Pancreas (tissue), 10 donors: ENCODE data around the gene FALEC. TPM values are rescaled to one million over a fixed set of nuclear protein-coding genes. Genes with fewer than 3 reads are reported as not detected.
"Not testable (repeated sequence)": the region's sequence is repeated elsewhere in the genome, so short reads cannot be mapped to it uniquely, and the experiment has no call there.

Experiments used
- ATAC-seq, 4 donors: fragments of 200-7000 bp; cut with Tn5 transposase; one replicate each; pipeline versions ENCODE4 v1.8.0 to v1.9.1; 2020; ENCODE audit warnings: mild to moderate bottlenecking in 4 of 4, moderate library complexity in 4 of 4
- DNase-seq, 6 donors: peaks; one replicate each; pipeline ENCODE4 v3.0.0-alpha.2; 2020
- FAIRE-seq: peaks from 2 replicates; lab custom pipeline; 2012; peaks lifted over from hg19 to GRCh38; lab: Jason Lieb, UNC
- H3K27ac ChIP-seq, 4 donors: fragments of 200-600 bp; sonication (generic); 1 replicate in 3 of 4; 2 replicates in 1 of 4; pipeline versions ENCODE4 v1.5.0 to v1.8.0; 2020
- H3K27me3 ChIP-seq, 4 donors: fragments of 200-600 bp; one replicate each; pipeline ENCODE4 v1.8.0; 2021
- H3K36me3 ChIP-seq, 3 donors: fragments of 200-600 bp; sonication (generic) in 1 of 3; one replicate each; pipeline versions ENCODE4 v1.5.0 to v1.8.0; 2020 to 2021
- H3K4me1 ChIP-seq, 3 donors: fragments of 200-600 bp; one replicate each; pipeline ENCODE4 v1.8.0; 2021
- H3K4me3 ChIP-seq, 4 donors: fragments of 200-600 bp; sonication (generic) in 2 of 4; one replicate each; pipeline versions ENCODE4 v1.5.0 to v1.8.0; 2020 to 2021
- H3K9me3 ChIP-seq, 4 donors: fragments of 200-600 bp; one replicate each; pipeline ENCODE4 v1.8.0; 2021
- WGBS, 2 donors: extraction: QIAGEN DNeasy Blood & Tissue Kit; methylation state at CpG; one replicate each; pipeline ENCODE4 v1.1.7; 2013; 5-methylcytosine and 5-hydroxymethylcytosine counted together
- intact Hi-C, 3 donors: fragments of 100-400 bp; cut with DNase I; formaldehyde crosslinking; loops; one replicate each; pipeline versions ENCODE4 v1.11.1 to v1.14.2; 2022
- polyA plus RNA-seq, 2 donors: library from polyadenylated mRNA; stranded (reverse); fragments of 200-250 nt; gene quantifications; one replicate each; pipeline ENCODE4 v1.2.3, GENCODE V29; 2013
- total RNA-seq, 6 donors: library from RNA; stranded (reverse); fragmentation: NEBNext Ultra II Directional in 4 of 6; extraction: Animal tissue kit (Norgen Biotek cat#: 25700) in 4 of 6; gene quantifications; one replicate each; pipeline versions ENCODE4 v1.2.1 to v1.2.4, GENCODE V29; 2021 to 2023
- TF ChIP-seq, protein P1 (sequence below), 4 donors: fragments of 200-600 bp; sonication (generic) in 3 of 4; IDR thresholded peaks; one replicate each; pipeline versions ENCODE4 v1.5.0 to v1.8.0; 2021; ENCODE audit warnings: antibody characterized with exemption in 4 of 4
- donor health status: healthy with polysubstance abuse.
- donor health status: DM: no; HTN: no; CAD: no; lungs with moderate emphysema.
- donor health status: DM: no; HTN: no; CAD: no.
- donor health status: control.
- donor health status: control.
- donor health status: Bipolar disorder and iron deficiency.
- donor health status: DM: yes; HTN: yes; CAD: no.
- donor health status: DM: no; HTN: no; CAD: no.
- donor health status: DM: no; HTN: no; CAD: no.
- donor health status: DM: yes; HTN: yes; CAD: no.

The FALEC gene
- total and polyA plus RNA-seq, 8 donors: not detected

DNA sequence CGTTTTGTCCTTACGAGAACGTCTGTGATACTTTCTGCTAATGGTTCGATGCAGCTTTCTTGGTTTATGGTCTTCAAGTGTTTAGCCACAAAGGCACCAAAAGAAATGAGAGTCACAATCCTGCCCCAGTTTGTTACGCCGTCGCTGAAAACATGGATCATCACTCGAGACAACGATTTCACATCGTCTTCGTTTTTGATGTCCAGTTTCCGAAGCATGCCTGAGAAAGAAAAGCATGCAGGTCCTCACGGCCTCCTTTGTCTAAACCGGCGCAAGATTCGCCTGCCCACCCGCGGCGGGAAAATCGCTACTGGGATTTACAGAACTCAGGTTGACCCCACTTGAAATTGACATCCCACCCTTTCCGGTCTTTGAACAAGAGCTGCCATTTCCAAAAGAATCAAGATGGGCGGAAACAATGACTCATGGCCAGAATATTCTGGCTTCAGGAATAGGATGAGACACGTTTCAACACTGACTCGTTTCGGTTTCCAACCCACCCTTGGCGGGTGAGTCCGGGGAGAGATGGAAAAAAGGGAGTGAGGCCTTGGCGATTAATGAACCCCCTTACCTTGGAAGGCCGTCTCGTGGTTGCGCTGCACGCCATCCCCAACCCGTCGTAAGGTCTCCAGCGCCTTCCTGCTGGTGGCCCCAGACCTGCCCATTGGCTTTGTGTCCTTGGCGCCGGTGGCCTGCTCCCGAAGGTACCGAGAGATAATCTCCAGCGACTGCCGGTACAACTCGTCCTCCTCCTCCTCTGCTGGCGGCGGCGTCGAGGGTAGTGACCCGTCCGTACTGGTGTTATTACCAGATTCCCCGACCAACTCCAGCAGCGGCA, 62.9 kb downstream of the FALEC start:
- ATAC-seq (peak; percentile 5 to 27 (median 17)), DNase-seq (peak in 5 of 6 donors; percentile 48 to 88 (median 72)), FAIRE-seq (no peak)
- peak overlapping the region; percentile 96 to 100 (median 98) for H3K27ac ChIP-seq
- H3K4me3 ChIP-seq: peak overlapping the region; percentile 77 to 98 (median 95)
- intact Hi-C loops: no loop called here
- 0 to 1% methylated on average over 50 of the region's 50 CpGs for WGBS, 2 donors
- TF ChIP-seq, protein P1, sequence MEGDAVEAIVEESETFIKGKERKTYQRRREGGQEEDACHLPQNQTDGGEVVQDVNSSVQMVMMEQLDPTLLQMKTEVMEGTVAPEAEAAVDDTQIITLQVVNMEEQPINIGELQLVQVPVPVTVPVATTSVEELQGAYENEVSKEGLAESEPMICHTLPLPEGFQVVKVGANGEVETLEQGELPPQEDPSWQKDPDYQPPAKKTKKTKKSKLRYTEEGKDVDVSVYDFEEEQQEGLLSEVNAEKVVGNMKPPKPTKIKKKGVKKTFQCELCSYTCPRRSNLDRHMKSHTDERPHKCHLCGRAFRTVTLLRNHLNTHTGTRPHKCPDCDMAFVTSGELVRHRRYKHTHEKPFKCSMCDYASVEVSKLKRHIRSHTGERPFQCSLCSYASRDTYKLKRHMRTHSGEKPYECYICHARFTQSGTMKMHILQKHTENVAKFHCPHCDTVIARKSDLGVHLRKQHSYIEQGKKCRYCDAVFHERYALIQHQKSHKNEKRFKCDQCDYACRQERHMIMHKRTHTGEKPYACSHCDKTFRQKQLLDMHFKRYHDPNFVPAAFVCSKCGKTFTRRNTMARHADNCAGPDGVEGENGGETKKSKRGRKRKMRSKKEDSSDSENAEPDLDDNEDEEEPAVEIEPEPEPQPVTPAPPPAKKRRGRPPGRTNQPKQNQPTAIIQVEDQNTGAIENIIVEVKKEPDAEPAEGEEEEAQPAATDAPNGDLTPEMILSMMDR (IDR thresholded peaks at IDR 0.05): no peak
- no peaks in the 10 kb centered on the region for H3K9me3 ChIP-seq
- H3K36me3 ChIP-seq: peaks cover 0 to 12% (median 9%) of the 10 kb centered on the region in 3 donors
- H3K27me3 ChIP-seq: no peaks in the 10 kb centered on the region
- peaks cover 10 to 27% (median 25%) of the 10 kb centered on the region in 3 donors for H3K4me1 ChIP-seq

- H3K4me1 ChIP-seq: peaks cover 5 to 19% (median 17%) of the 10 kb centered on the region in 3 donors
- intact Hi-C loops: no loop called here
Measured at GRCh38 chr1:150579110-150579944, 63.8 kb downstream of the FALEC start, which contains the start of gene MCL1. Gene MCL1 (minus strand): TSS chr1:150579610. CDS start chr1:150579530, 80 bp downstream.

DNA sequence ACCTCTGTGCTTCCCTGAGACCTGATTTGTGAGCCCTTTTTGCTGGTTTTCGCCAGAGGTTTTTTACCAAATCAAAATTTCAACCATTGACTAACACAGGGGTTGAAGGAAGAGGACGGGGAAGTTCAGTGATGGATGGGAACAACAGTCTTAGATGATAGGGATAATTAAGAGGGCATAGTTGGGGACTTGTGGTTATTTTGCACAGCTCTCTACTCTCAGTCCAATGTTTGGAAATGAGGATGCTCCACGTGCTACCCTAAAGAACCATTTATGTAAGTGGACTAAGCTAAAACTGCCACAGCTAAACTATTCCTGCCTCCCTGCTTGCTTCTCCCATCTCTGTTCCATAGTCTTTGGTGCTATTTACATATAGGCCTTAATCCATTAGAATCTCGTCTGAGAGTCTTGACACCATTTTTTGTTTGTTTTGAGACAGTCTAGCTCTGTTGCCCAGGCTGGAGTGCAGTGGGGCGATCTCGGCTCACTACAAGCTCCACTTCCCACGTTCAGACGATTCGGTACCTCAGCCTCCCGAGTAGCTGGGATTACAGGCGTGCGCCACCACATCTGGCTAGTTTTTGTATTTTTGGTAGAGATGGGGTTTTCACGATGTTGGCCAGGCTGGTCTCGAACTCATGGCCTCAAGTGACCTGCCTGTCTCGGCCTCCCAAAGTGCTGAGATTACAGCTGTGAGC, 64.5 kb downstream of the FALEC start:
- intact Hi-C loops: no loop called here
- peaks cover 0 to 9% (median 5%) of the 10 kb centered on the region in 3 donors for H3K36me3 ChIP-seq
- H3K9me3 ChIP-seq: no peaks in the 10 kb centered on the region
- peaks cover 5 to 12% (median 11%) of the 10 kb centered on the region in 3 donors for H3K4me1 ChIP-seq
- DNase-seq (no peak), ATAC-seq (no peak), FAIRE-seq (no peak)
- H3K27me3 ChIP-seq: no peaks in the 10 kb centered on the region
- peak overlapping the region; percentile 2 to 98 (median 95) for H3K4me3 ChIP-seq
- peak overlapping the region; percentile 96 to 100 (median 98) for H3K27ac ChIP-seq
- 67 to 70% methylated on average over 15 of the region's 15 CpGs for WGBS, 2 donors
- TF ChIP-seq, protein P1 (IDR thresholded peaks at IDR 0.05): no peak

More at GRCh38 chr1:150579110-150579944, 63.8 kb downstream of the FALEC start, which contains the start of gene MCL1:
- Histone ChIP-seq H3K27ac (peak within 1 kb of the TSS; percentile 96 to 100 (median 98)), H3K4me3 (peak within 1 kb of the TSS; percentile 77 to 98 (median 95)), H3K36me3 (peaks cover 0 to 9% (median 5%) of the 10 kb centered on the region in 3 donors), H3K27me3 (no peaks in the 10 kb centered on the region), H3K9me3 (no peaks in the 10 kb centered on the region)
- ATAC-seq (peak; percentile 81 to 85 (median 83)), DNase-seq (peak; percentile 89 to 96 (median 94)), FAIRE-seq (no peak)
- WGBS, 2 donors: 0% methylated on average over 67 to 94 of the region's 94 CpGs
- TF ChIP-seq, protein P1 (IDR thresholded peaks at IDR 0.05): no peak

DNA sequence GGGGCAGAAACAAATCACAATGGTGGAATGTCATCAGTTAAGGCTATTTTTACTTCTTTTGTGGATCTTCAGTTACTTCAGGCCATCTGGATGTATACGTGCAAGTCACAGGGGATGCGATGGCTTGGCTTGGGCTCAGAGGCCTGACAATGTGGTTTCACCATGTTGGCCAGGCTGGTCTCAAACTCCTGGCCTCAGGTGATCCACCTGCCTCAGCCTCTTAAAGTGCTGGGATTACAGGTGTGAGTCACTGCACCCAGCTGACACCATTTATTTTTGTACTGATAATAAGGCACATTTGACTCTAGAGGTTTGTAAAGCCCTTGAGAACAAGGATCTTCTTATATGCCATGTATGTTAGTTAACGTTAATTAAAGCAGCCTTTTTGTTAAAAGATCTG, 65.4 kb downstream of the FALEC start:
- H3K27ac ChIP-seq, H3K4me3 ChIP-seq, H3K36me3 ChIP-seq, H3K9me3 ChIP-seq, ATAC-seq, DNase-seq, H3K4me1 ChIP-seq, H3K27me3 ChIP-seq, intact Hi-C loops, FAIRE-seq: not testable (repeated sequence)
- 93 to 97% methylated on average over 3 of the region's 3 CpGs for WGBS, 2 donors

GRCh38 chr1:150581437-150581836, 65.9 kb downstream of the FALEC start:
- H3K27me3 ChIP-seq, H3K27ac ChIP-seq, ATAC-seq, H3K4me3 ChIP-seq, H3K36me3 ChIP-seq, H3K9me3 ChIP-seq, H3K4me1 ChIP-seq, DNase-seq, FAIRE-seq, intact Hi-C loops: not testable (repeated sequence)
- 96 to 97% methylated on average over 7 of the region's 7 CpGs for WGBS, 2 donors

GRCh38 chr1:150581962-150582361, 66.4 kb downstream of the FALEC start:
- FAIRE-seq, H3K4me3 ChIP-seq, DNase-seq, intact Hi-C loops, H3K9me3 ChIP-seq, H3K36me3 ChIP-seq, H3K27me3 ChIP-seq, H3K27ac ChIP-seq, ATAC-seq, H3K4me1 ChIP-seq: not testable (repeated sequence)
- WGBS, 2 donors: 95 to 97% methylated on average over 14 of the region's 14 CpGs
